DMS114 treated with DMSO at 0.1 percent for 48 hours (cell line): ENCODE results near the gene ITGBL1.

Source experiments
- DNase-seq: peaks from one replicate; lab custom pipeline; 2025; ENCODE audit not compliant: unreplicated experiment; lab: John Stamatoyannopoulos, UW

The ITGBL1 gene

DNA sequence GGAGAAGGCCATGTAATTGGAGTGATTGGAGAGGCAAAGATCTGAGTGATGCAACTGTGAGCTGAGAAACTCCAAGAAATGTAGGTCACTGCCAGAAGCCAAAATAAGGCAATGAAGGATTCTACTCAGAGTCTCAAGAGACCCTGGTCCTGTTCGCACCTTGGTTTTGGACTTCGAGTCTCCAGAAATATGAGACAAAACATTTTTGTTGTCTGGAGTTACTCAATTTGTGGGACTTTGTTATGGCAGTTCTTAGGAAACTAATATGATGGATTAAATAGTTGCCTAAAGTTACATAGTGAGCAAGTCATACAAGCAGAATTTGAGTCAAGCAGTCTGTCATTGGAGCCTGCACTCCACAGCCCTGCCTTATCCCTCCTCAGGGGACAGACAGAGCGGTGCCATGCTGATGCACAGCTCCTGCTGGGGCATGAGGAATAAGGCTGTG lies 104.2 kb downstream of the ITGBL1 start:
- DNase-seq: no peak

DNA sequence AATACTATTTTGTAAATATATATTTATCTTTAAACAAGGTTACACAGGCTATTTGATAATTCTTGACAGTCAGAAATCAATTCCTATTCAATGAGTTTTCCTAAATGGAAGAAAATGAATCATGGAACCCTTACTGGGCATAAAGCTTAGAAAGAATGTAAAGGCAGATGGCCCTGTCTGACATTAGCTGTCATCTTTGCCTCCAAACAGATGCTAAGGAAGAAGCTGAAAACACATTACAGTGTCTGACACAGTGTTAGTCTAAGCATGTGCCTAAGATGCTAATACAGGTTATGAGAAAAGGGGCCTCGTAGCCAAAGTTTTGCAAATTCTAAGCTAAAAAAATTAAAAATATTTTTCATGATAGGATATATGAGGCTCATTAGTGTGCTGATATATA lies 112.8 kb downstream of the ITGBL1 start:
- DNase-seq: no peak

DNA sequence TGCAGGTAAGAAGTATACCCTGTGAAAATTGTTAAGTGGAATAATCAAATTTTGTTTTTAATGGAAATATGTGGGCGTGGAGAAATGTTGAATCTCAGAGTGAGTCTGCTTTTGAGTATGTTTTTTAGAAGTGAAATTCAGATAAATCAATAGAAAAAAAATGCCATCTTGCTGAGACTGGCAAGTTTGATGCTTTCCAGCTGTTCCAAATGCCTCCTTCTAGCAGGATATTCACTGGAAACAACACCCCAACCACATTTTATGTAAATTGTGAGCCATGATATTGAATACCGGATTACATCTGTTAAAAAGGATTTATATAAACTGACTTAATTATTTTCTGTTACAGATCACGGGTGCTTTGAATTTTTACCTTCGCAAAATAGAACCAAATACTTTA lies 115.4 kb downstream of the ITGBL1 start:
- DNase-seq: no peak

DNA sequence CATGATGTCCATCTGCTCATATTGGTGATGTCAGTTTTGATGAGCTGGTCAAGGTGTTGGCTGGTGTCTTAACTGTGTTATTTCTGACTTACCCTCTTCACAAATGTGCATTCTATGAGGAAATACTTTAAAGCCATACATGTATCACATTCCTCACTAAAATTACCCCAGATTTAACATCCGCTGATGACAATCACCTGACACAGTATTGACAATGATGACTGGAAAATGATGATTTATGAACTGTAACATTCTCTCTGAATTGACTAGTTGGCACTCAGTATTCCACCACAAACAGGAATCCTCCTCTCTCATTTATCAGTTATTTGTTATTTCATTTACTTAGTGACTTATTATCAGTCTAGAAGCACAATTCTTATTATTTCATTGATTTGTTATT lies 117.3 kb downstream of the ITGBL1 start:
- DNase-seq: no peak

DNA sequence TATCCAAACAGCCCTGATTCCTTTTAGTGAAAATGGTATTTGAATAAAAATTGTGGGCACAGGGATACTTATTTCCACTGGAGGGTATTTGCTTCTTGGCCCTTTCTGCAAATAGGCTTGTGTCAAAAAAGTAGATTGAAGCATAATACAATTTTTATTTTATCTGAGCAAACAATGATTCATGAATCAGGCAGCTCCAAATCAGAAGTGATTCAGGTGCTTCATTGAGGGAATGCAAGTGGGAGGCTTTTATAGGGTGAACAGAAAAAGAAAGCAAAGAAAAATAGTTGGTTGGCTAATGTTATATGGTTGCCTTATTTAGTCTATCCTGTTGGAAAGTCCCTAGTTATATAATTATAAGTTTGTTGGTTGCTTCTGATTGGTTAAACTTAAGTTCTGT lies 117.9 kb downstream of the ITGBL1 start:
- no peak for DNase-seq

DNA sequence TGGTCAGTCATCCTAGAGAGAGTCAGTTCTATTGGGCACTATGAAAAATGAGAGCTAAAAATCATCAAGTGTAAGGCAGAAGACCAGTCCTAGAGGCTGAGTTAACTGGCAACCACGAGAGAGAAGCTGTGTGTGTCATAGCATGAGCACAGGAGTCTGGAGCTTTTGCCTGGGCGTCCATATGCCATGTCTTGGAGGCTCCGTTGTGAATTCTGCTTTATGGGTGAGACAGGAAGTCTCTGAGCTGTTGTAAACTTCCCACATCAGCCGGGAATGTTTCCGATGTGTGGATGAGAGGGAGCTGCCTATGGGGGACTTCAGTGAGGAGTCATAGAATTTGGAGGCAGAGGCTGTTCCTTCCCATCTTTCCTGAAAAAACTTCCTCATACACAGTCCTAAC lies 120.0 kb downstream of the ITGBL1 start:
- DNase-seq: no peak

DNA sequence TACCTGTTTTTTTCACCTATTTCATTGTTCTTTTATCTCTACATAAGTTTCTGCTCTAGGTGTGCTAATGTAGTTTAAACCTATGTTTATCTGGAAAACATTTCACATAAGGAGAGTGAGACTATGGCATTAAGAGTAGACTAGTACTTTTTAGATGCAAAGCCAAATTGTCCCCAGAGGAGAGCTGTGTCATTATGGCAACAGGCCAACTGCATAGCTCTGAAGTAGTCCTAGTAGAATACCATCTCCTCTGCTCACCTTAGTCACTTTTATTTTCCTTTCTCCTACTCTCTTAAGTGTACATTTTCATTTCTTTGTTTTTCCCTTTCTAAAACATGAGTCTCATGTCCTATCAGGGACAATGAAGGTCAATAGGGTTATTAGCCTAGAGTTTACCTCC lies 123.1 kb downstream of the ITGBL1 start:
- DNase-seq: no peak

DNA sequence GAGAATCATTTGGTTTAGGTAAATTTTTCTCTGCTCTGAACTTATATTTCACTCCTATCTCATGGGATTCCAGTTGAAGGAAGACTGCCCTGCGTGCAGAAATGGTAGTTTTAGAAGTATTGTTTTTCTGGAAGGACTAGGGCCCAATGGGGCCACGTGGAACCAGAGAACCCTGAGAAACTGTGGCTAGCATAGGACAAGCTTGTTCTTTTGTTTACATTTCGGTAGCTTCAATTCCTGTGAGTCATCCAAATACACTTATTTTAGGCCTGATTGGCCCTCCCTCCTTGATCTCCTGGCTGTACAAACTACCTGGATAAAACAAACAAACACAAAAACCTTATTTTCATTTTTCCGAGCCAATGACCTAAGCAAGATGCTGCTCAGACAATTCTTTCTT lies 124.0 kb downstream of the ITGBL1 start:
- no peak for DNase-seq

DNA sequence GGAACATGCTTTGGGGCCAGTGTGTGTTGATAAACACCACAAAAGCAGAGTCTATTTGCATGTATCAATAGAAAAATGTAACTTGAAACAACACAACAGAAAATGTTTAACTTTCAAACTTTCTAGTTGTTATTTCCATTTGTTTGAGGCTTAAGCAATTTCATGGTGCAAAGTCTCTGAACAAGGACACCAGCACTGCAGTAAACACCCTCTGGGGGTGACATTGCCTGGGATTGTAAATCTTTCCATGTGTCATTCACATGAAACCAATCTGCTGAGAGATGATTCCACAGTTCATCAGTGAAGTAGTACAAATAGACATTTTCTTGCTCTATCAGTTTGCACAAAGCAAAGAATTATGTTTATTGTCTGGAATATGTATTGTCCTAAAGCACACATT lies 124.5 kb downstream of the ITGBL1 start:
- no peak for DNase-seq

DNA sequence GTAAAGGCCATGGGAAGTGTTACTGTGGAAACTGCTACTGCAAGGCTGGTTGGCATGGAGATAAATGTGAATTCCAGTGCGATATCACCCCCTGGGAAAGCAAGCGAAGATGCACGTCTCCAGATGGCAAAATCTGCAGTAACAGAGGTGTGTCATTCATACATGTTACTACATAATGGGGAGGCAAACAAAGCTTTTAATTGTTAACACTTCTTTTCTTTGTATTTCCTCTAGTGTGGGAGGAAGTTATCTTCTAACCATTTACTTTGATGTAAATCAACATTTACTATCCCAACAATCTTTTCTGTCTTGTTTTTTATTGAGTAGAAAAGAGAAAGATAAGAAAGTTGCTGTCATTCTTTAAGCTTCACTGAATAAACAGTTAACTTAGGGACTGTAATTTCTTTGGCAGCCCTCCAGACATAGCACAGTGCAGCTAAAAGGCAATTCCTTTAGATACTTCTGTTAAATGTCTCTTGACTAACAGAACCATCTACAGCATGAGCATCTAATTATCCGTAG lies 126.9 kb downstream of the ITGBL1 start:
- DNase-seq: no peak

DNA sequence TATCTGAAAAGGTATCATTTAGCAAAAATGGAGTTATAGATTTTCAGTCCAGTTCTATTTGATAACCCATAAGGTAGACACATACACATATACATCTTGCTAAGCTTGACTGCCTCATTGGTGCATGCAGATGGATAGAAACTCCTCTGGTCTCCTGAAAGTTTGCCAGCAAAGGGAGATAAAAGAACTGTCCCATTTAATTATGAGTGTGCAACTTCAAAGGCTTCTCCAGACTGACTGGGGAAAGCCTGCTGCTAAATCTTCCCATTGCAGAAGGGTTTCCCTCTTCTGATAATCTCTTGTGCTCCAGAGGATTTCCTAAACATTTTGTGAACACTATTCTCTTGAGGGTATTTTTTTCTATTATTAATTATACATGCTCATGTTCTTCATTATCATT lies 131.9 kb downstream of the ITGBL1 start:
- DNase-seq: no peak

DNA sequence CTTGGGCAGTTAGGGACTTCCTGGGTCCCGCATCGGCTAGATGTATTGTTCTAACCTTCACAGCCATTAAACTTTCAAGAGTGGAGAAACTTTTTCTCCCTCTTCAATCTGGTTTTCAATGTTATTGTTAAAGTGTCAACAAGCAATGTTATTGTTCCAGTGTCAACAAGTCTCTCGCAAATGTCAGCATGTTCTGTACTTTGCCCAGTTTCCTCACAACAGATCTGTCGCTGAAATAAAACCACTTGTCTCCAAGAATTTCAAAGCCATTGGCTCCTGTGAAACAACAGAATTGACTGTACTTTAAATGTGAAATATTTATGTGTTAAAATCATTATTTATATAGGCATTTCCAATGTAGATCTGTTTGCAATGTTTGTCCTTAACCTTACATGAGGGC lies 138.0 kb downstream of the ITGBL1 start:
- DNase-seq: no peak

DNA sequence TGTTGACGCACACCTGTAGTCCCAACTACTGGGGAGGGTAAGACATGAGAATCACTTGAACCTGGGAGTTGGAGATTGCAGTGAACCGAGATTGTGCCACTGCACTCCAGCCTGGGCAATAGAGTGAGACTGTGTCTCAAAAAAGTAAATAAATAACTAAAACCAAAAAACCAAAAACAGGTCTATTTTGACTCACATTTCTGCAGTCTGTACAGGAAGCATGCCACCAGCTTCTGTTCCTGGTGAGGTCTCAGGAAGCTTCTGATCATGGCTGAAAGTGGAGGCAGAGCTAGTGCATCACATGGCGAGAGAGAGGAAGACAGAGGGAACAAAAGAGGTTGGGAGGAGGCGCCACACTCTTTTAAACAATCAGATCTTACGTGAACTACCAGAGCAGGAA lies 142.5 kb downstream of the ITGBL1 start:
- DNase-seq: no peak

DNA sequence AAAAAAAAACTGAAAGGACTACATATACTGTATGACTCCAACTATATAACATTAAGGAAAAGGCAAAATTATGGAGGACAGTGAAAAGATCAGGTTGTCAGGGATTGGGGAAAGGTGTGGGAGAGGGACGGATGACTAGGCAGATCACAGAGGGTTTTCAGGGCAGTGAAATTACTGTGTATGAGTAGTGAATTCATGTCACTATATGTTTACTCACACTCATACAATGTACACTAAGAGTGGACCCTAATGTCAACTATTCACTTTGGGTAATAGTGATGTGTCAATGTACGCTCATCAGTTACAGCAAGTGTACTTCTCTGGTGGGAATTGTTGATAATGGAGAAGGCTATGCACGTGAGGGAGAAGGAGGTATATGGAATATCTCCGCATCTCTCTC lies 144.3 kb downstream of the ITGBL1 start:
- no peak for DNase-seq

DNA sequence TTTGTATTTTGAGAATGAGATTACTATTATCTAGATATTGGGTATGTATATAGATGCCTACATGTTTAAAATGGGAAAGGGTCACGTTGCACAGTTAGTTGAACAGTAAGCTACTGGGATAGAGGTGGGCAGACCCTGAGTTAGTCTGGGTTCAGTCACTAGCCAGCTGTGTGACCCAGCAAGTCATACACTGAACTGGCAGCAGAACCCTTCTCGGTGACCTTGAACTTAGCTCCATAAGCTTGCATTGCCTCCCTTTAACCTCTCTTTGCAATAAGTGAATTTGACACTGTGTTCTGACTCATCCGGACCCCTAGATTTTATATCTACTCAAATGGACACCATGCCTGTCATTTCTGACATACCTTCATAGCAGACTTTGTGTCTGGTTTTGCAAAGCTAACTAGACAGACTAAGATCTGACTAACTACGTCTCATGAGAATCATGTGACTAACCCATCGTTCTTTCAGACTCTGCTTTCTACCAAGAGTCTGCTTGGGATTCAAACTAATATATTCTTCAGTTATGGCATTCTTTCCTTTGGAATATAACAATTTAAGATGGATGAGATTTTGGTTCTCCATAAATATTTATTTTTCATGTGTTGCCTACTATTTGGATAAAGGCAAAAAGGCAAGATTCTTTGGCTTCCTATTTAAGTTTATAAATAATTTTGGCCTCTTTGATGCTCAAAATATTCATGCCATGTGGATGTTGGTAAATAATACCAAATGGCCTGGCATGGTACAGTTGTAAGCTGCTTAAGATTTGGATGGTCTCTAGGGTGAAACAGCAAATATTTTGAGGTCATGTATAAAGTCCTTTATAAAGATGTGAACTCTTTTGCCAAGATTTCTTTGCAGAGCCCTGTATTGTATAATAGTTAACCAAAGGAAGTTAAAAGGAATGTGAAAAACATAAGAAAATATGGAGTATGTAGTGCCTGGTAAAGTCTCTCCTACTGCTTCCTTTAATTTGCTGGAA lies 159.3 kb downstream of the ITGBL1 start:
- DNase-seq: no peak

DNA sequence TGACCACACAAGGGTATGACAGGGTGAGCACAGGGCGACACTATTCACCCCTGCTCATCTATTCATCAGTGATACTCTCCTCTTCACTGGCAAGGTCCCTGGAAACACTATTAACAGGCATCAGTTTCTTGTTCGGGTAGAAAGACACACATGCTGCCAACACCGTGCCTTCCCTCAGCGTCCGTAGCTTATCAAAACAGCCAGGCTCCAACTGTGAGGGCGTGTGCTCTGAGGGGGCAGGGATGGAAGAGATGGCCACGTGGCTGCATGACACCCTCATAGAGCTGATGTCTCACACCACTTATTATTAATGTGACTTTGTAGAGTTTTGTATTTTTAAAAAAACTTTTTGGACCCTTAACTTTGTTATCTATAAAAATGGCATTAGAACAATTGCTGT lies 160.3 kb downstream of the ITGBL1 start:
- DNase-seq: no peak

DNA sequence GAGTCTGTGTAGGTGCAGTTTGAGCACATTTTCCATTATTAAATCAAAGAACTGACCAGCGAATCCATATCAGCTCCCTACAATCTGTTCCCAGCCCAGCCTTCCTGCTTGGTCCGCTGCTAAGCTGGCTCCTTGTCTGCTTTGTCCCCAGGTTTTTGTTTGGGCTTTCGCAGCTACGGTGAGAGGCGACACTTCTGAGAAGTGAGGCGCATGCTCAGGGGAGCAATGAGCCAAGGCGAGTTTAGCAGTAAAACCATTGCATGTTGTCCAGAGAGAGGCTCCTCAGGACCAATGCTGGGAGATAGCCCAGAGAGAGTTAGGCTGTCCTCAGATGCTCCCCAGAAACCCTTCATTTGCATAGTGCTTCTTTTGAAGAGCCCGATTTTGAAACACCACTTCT lies 162.0 kb downstream of the ITGBL1 start:
- no peak for DNase-seq

DNA sequence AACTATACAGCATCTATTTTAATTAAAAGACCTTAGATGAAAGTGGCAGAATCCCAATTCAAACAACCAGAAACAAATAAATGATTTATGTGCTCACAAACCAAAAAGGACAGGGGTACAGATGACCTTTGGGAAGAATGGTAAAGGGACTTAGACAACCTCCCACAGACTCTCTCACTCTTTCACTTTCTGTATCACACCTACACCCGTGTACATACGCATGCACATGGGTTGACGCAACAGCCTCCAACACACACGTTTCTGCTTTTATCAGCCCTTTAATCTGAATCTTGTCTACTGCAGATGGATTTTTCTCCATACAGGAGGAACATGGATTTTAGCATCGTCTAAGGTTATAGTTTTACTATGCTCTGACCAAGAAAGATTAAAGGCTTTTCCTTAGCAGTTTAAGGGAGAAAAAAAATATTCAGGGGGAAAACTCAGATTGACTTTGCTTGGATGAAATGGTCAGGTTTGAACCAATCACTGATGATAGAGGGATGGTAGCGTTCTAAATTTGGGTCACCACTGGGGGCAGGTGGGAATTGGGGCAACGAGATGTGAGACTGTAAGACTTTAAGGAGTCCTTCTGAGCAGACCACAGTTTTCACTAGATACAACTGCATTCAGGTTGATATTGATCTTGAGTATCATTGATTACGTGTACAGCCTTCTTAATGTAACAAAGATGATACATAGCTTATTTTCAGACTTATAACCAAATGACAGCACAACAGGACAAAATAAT lies 166.1 kb downstream of the ITGBL1 start:
- DNase-seq: no peak

DNA sequence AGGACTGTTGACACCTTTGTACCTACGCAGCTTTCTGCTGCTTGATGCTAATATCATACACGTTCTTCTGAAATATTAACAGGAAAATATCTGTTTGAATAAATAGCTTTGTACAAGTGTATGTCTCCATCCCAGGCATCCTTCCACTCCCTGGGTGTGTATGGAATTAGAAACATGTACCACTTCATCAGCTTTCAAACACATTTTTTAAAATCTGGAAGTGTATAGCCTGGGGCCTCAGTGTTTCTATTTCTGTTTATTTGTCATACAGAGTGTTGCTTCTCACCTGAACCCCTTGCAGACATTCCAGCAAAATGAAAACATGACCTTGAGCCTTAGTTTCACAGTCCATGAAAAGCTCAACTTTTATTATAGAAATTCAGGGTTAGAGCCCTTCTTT lies 168.6 kb downstream of the ITGBL1 start:
- no peak for DNase-seq

DNA sequence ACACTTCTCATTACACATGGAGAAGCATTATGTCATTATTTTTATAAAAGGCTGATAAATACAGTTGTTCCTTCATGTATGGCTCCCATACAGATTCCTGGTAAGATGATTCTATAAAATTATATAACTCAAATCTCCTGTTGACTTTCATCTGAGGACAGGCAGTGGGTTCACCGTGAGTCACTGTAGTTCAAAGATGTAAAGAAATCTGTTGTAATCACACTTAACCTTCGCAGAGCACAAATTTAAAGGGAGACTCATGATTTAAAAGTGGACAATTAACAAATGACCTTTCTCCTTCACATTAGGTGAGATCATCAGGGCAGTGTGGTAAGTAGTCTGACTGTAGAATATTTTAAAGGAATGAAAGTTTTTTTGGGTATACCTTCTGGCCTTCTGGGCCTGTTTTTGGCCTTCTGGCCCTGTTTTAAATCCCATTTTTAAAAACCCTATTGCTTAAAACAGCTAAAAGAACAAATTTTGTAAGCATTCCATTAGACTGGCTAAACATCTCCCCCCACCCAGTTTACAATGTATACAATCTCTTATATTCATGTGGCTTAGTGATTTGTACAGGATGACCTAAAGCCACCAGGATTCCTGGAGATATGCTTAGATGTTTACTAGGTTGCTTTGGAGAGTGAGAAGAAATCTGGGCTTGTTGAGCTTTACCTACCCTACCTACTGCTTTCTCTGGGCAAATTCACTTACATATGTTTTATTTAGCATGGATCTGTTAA lies 171.2 kb downstream of the ITGBL1 start:
- DNase-seq: no peak

DNA sequence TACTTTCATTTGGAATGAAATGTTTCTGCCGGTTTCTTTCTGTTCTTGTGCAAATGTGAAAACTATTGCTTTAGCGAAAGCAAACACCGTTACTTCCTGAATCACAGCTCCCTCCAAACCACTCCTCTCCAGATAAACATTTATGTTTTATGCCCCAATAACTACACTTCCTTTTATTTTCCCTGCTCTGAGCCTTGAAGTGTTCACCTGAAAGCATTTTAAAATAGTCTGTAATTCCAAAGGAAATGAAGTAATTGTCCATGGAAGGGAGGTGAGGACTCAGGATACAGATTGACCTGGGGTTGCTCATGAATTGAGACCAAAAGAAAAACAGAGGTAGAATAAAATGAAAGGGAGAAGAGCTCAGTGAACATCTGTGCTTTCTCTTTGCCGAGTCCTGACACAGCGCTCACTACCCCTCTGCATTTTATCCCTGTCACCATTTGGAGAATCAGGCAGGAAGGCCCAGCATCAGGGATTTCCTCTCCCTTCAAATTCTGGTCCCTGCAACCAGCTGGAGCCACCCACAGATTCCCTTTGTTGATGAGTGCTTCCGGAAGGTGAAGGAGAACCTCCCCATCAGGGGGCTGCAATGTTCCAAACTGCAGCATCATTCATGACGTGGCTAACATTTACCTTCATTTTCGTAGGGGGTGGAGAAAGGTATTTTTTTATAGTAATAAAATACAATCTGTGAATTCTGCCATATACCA lies 171.9 kb downstream of the ITGBL1 start:
- no peak for DNase-seq
